CD14-positive monocyte (primary cell): Measurements from ENCODE around the gene CSF2. TPM values are rescaled to one million over a fixed set of nuclear protein-coding genes. Genes with fewer than 3 reads are reported as not detected.

Source experiments
- DNase-seq, 3 donors: peaks; one replicate each; pipeline ENCODE4 v3.0.0-alpha.2; 2011 to 2022
- H2AFZ ChIP-seq: 2 replicates; pipeline ENCODE4 v1.6.0; 2012; ENCODE audit warnings: mild to moderate bottlenecking, low read depth, low read length, inconsistent platforms; ENCODE audit not compliant: insufficient read depth, poor library complexity, severe bottlenecking
- H3K27ac ChIP-seq, 2 donors: 1 replicate in 1 of 2; 2 replicates in 1 of 2; pipeline ENCODE4 v1.5.1; 2012 to 2013; ENCODE audit warnings: low read length in 2 of 2, control low read depth in 1 of 2, inconsistent platforms in 1 of 2, low read depth in 1 of 2, mild to moderate bottlenecking in 1 of 2
- H3K27me3 ChIP-seq, 2 donors: one replicate each; pipeline versions ENCODE4 v1.6.0 to v1.6.1; 2011 to 2013; ENCODE audit warnings: low read length in 2 of 2; ENCODE audit not compliant: control insufficient read depth in 2 of 2, insufficient read depth in 2 of 2
- H3K36me3 ChIP-seq, 2 donors: replicated peaks in 1 of 2; 1 replicate in 1 of 2; 2 replicates in 1 of 2; pipeline versions ENCODE4 v1.5.1 to v1.6.1; 2012 to 2013; ENCODE audit warnings: low read length in 2 of 2, control low read depth in 1 of 2, inconsistent platforms in 1 of 2, mild to moderate bottlenecking in 1 of 2; ENCODE audit not compliant: insufficient read depth in 2 of 2, control insufficient read depth in 1 of 2
- H3K4me1 ChIP-seq, 2 donors: 1 replicate in 1 of 2; 2 replicates in 1 of 2; pipeline versions ENCODE4 v1.5.1 to v1.6.1; 2012 to 2013; ENCODE audit warnings: low read length in 2 of 2, control low read depth in 1 of 2, inconsistent platforms in 1 of 2, mild to moderate bottlenecking in 1 of 2, moderate library complexity in 1 of 2; ENCODE audit not compliant: insufficient read depth in 2 of 2, control insufficient read depth in 1 of 2
- H3K4me2 ChIP-seq: replicated peaks from 2 replicates; pipeline ENCODE3; 2012; ENCODE audit warnings: low read length, moderate library complexity, mild to moderate bottlenecking; ENCODE audit not compliant: poor library complexity, severe bottlenecking; ENCODE audit errors: extremely low read depth
- H3K4me3 ChIP-seq, 3 experiments: fragments of 200-600 bp in 1 of 3; sonication (generic) in 1 of 3; replicated peaks in 1 of 3; 1 replicate in 2 of 3; 2 replicates in 1 of 3; pipeline ENCODE4 v1.5.1; 2011 to 2013; ENCODE audit warnings: low read length in 3 of 3, mild to moderate bottlenecking in 3 of 3, control low read depth in 2 of 3, low read depth in 2 of 3, inconsistent platforms in 1 of 3, moderate library complexity in 1 of 3
- H3K79me2 ChIP-seq: 2 replicates; pipeline ENCODE4 v1.6.0; 2012; ENCODE audit warnings: mild to moderate bottlenecking, control low read depth, inconsistent platforms, low read length, moderate library complexity; ENCODE audit not compliant: insufficient read depth
- H3K9ac ChIP-seq: 2 replicates; pipeline ENCODE4 v1.6.0; 2017; ENCODE audit warnings: low read length, mild to moderate bottlenecking; ENCODE audit not compliant: insufficient read depth, poor library complexity, severe bottlenecking
- H3K9me3 ChIP-seq, 2 donors: replicated peaks in 1 of 2; 1 replicate in 1 of 2; 2 replicates in 1 of 2; pipeline versions ENCODE4 v1.5.1 to v1.6.1; 2012 to 2013; ENCODE audit warnings: low read length in 2 of 2, control low read depth in 1 of 2; ENCODE audit not compliant: control insufficient read depth in 1 of 2, insufficient read depth in 1 of 2
- H4K20me1 ChIP-seq: 2 replicates; pipeline ENCODE4 v1.6.0; 2012; ENCODE audit warnings: mild to moderate bottlenecking, low read length, control low read depth, moderate library complexity; ENCODE audit not compliant: insufficient read depth
- H3K27ac Mint-ChIP-seq, 7 donors: one replicate each; pipeline ENCODE4 v1.8.0; 2020; ENCODE audit warnings: mild to moderate bottlenecking in 7 of 7, mixed read lengths in 7 of 7, moderate library complexity in 6 of 7, inconsistent platforms in 2 of 7
- H3K27me3 Mint-ChIP-seq, 3 donors: one replicate each; pipeline ENCODE4 v1.8.0; 2021 to 2022; ENCODE audit warnings: low read depth in 3 of 3, mild to moderate bottlenecking in 3 of 3, mixed read lengths in 3 of 3, moderate library complexity in 3 of 3, inconsistent platforms in 1 of 3
- H3K36me3 Mint-ChIP-seq, 2 donors: one replicate each; pipeline ENCODE4 v1.8.0; 2020; ENCODE audit warnings: mixed read lengths in 2 of 2, inconsistent platforms in 1 of 2, mild to moderate bottlenecking in 1 of 2
- H3K4me1 Mint-ChIP-seq: one replicate; pipeline ENCODE4 v1.8.0; 2020; ENCODE audit warnings: mild to moderate bottlenecking, mixed read lengths
- H3K4me3 Mint-ChIP-seq, 2 donors: one replicate each; pipeline ENCODE4 v1.8.0; 2020; ENCODE audit warnings: mild to moderate bottlenecking in 2 of 2, mixed read lengths in 2 of 2, moderate library complexity in 1 of 2
- H3K9me3 Mint-ChIP-seq, 7 donors: one replicate each; pipeline ENCODE4 v1.8.0; 2020 to 2022; ENCODE audit warnings: mixed read lengths in 7 of 7, mild to moderate bottlenecking in 6 of 7, moderate library complexity in 6 of 7, inconsistent platforms in 2 of 7
- CTCF ChIP-seq: fragments of 200-600 bp; IDR thresholded peaks from one replicate; pipeline ENCODE4 v1.8.0; 2022; ENCODE audit warnings: antibody characterized with exemption, mild to moderate bottlenecking
- WGBS: methylation state at CpG from one replicate; pipeline ENCODE4 v1.1.5; 2013; ENCODE audit warnings: missing lambda C conversion rate; ENCODE audit not compliant: insufficient coverage; 5-methylcytosine and 5-hydroxymethylcytosine counted together
- intact Hi-C, 2 donors: fragments of 100-400 bp; cut with micrococcal nuclease; formaldehyde crosslinking; loops; one replicate each; pipeline versions ENCODE4 v1.15.0 to v1.15.1; 2023
- polyA plus RNA-seq, 3 donors: library from polyadenylated mRNA; depleted of rRNA in 1 of 3; unstranded in 2 of 3; stranded (reverse) in 1 of 3; fragments of 300-500 nt in 2 of 3; fragments of >200 nt in 1 of 3; fragmentation: Illumina TruSeq in 2 of 3; gene quantifications; 1 replicate in 2 of 3; 2 replicates in 1 of 3; pipeline ENCODE4 v1.2.3, GENCODE V29; 2012 to 2021

CSF2 gene
- polyA plus RNA-seq, 3 donors: not detected

- TF ChIP-seq CTCF: no peak
- Mint-ChIP-seq H3K4me3 (no peak overlapping the region), H3K27ac (peak overlapping the region in 1 of 7 donors; percentile 55), H3K36me3 (no peaks in the 10 kb centered on the region), H3K27me3 (peaks cover 32 to 44% (median 43%) of the 10 kb centered on the region in 3 donors), H3K4me1 (peaks cover 17% of the 10 kb centered on the region), H3K9me3 (peaks cover 0 to 2% (median 0%) of the 10 kb centered on the region in 7 donors)
- Histone ChIP-seq H3K4me3 (no peak overlapping the region), H3K27ac (no peak overlapping the region), H2AFZ (no peak overlapping the region), H3K27me3 (peaks cover 4 to 33% of the 10 kb centered on the region in 2 donors), H3K79me2 (no peaks in the 10 kb centered on the region), H3K36me3 (no peaks in the 10 kb centered on the region), H3K9me3 (no peaks in the 10 kb centered on the region), H3K4me1 (peaks cover 11 to 14% of the 10 kb centered on the region in 2 donors), H3K4me2 (no peak overlapping the region), H4K20me1 (no peaks in the 10 kb centered on the region), H3K9ac (no peak overlapping the region)
- DNase-seq: peak in 1 of 3 donors; percentile 12
- WGBS: 0% methylated on average over 1 of the region's 4 CpGs
- intact Hi-C loops: loop anchor here in 1 of 2 donors (5.0 kb wide), 3 partner anchors 37 to 112 kb away; no protein-coding TSS in a partner anchor
Observed at GRCh38 chr5:132065351-132065937, 8.1 kb upstream of the CSF2 start.

- no peaks in the 10 kb centered on the region for H3K79me2 ChIP-seq
- no peak for TF ChIP-seq CTCF
- no peak overlapping the region for H3K27ac ChIP-seq
- no peaks in the 10 kb centered on the region for H3K9me3 ChIP-seq
- intact Hi-C loops: loop anchor here in 1 of 2 donors (5.0 kb wide), 3 partner anchors 36 to 111 kb away; no protein-coding TSS in a partner anchor
- Mint-ChIP-seq H3K4me3 (no peak overlapping the region), H3K27me3 (peaks cover 38 to 49% (median 49%) of the 10 kb centered on the region in 3 donors), H3K4me1 (peaks cover 24% of the 10 kb centered on the region), H3K36me3 (peaks cover 0 to 4% of the 10 kb centered on the region in 2 donors), H3K27ac (peak overlapping the region in 1 of 7 donors; percentile 57), H3K9me3 (peaks cover 0 to 2% (median 0%) of the 10 kb centered on the region in 7 donors)
- DNase-seq: no peak
- H3K4me2 ChIP-seq: no peak overlapping the region
- no peaks in the 10 kb centered on the region for H3K36me3 ChIP-seq
- 96% methylated on average over 13 of the region's 13 CpGs for WGBS
- H3K4me1 ChIP-seq: peaks cover 11 to 20% of the 10 kb centered on the region in 2 donors
- no peak overlapping the region for H3K4me3 ChIP-seq
- H2AFZ ChIP-seq: no peak overlapping the region
- no peak overlapping the region for H3K9ac ChIP-seq
- peaks cover 7 to 40% of the 10 kb centered on the region in 2 donors for H3K27me3 ChIP-seq
- no peaks in the 10 kb centered on the region for H4K20me1 ChIP-seq
Observed at GRCh38 chr5:132065951-132066701, 7.5 kb upstream of the CSF2 start.
